Stomach smooth muscle (tissue), 2 donors: ENCODE measurements around the gene RIMBP3C.
"Not testable (repeated sequence)": the region's sequence is repeated elsewhere in the genome, so short reads cannot be mapped to it uniquely, and the experiment has no call there.

Experiments
- H3K27ac ChIP-seq: one replicate; pipeline ENCODE4 v1.7.0; 2013; ENCODE audit warnings: mild to moderate bottlenecking, low read length, inconsistent platforms
- H3K27me3 ChIP-seq, 2 donors: one replicate each; pipeline ENCODE4 v1.7.0; 2013; ENCODE audit warnings: low read length in 2 of 2; ENCODE audit not compliant: insufficient read depth in 2 of 2, control insufficient read depth in 1 of 2
- H3K36me3 ChIP-seq, 2 donors: one replicate each; pipeline ENCODE4 v1.7.0; 2013; ENCODE audit warnings: low read length in 2 of 2; ENCODE audit not compliant: control insufficient read depth in 2 of 2, insufficient read depth in 2 of 2
- H3K4me1 ChIP-seq: one replicate; pipeline ENCODE4 v1.7.0; 2013; ENCODE audit warnings: low read length; ENCODE audit not compliant: control insufficient read depth, insufficient read depth
- H3K4me3 ChIP-seq, 2 donors: one replicate each; pipeline ENCODE4 v1.7.0; 2013; ENCODE audit warnings: low read length in 2 of 2
- H3K9ac ChIP-seq, 2 donors: one replicate each; pipeline ENCODE4 v1.7.0; 2013; ENCODE audit warnings: low read length in 2 of 2, mild to moderate bottlenecking in 1 of 2
- H3K9me3 ChIP-seq, 2 donors: one replicate each; pipeline ENCODE4 v1.7.0; 2013; ENCODE audit warnings: low read length in 2 of 2; ENCODE audit not compliant: control insufficient read depth in 2 of 2
- donor health status: healthy.
- donor health status: Pancreatic carcinoma.

RIMBP3C gene

DNA sequence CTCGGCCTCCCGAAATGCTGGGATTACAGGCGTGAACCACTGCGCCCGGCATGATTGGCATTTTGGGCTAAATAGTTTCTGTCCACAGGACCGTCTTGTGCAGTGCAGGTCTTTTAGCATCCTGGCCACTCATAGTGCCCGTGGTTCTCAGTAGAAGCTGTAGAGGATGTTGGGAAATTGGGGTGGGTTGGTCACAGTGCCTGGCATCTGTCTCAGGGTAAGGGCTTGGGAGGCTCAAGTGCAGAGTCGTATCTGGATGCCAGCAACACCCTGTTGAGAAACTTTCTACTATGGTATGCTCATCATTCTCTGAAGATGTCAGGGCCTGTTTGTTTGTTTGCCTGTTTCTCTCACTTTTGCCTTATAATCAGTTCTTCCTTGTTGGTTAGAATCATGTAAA lies 38.1 kb upstream of the RIMBP3C start:
- no peaks in the 10 kb centered on the region for H3K9me3 ChIP-seq
- no peak overlapping the region for H3K4me3 ChIP-seq
- H3K36me3 ChIP-seq = peaks cover 16% of the 10 kb centered on the region in 2 donors
- no peak overlapping the region for H3K27ac ChIP-seq
- no peak overlapping the region for H3K9ac ChIP-seq
- H3K4me1 ChIP-seq = peaks cover 29% of the 10 kb centered on the region
- no peaks in the 10 kb centered on the region for H3K27me3 ChIP-seq

- Histone ChIP-seq H3K27ac (peak overlapping the region; percentile 24), H3K27me3 (no peaks in the 10 kb centered on the region), H3K4me3 (no peak overlapping the region), H3K9me3 (no peaks in the 10 kb centered on the region), H3K36me3 (peaks cover 2 to 4% of the 10 kb centered on the region in 2 donors), H3K4me1 (peaks cover 30% of the 10 kb centered on the region), H3K9ac (no peak overlapping the region)
These were observed 36.7 kb upstream of the RIMBP3C start for GRCh38 chr22:21587803-21588611.

- Histone ChIP-seq H3K9ac (no peak overlapping the region), H3K4me1 (peaks cover 17% of the 10 kb centered on the region), H3K27me3 (no peaks in the 10 kb centered on the region), H3K9me3 (no peaks in the 10 kb centered on the region), H3K27ac (no peak overlapping the region), H3K36me3 (peaks cover 0 to 2% of the 10 kb centered on the region in 2 donors), H3K4me3 (no peak overlapping the region)
These were observed 34.1 kb upstream of the RIMBP3C start for GRCh38 chr22:21585389-21585788.

- H3K4me1 ChIP-seq = peaks cover 20% of the 10 kb centered on the region
These were observed 31.8 kb upstream of the RIMBP3C start for GRCh38 chr22:21582801-21583740.

GRCh38 chr22:21581009-21581713 lies 29.9 kb upstream of the RIMBP3C start:
- H3K9me3 ChIP-seq, H3K36me3 ChIP-seq: not testable (repeated sequence)
- peaks cover 19% of the 10 kb centered on the region for H3K4me1 ChIP-seq

More at GRCh38 chr22:21582801-21583740, 31.8 kb upstream of the RIMBP3C start:
- no peaks in the 10 kb centered on the region for H3K9me3 ChIP-seq
- peaks cover 0 to 2% of the 10 kb centered on the region in 2 donors for H3K36me3 ChIP-seq
- H3K27me3 ChIP-seq = no peaks in the 10 kb centered on the region
- H3K4me3 ChIP-seq = no peak overlapping the region
- H3K9ac ChIP-seq = no peak overlapping the region
- no peak overlapping the region for H3K27ac ChIP-seq

DNA sequence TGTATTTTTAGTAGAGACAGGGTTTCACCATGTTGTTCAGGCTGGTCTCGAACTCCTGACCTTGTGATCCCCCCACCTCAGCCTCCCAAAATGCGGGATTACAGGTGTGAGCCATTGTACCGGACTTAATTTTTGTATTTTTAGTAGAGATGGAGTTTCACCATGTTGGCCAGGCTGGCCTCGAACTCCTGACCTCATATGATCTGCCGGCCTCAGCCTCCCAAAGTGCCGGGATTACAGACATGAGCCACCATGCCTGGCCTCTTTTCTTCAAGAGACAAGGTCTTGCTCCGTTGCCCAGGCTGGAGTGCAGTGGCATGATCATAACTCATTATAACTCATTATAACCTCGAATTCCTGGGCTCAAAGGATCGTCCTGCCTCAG lies 29.4 kb upstream of the RIMBP3C start:
- not testable (repeated sequence) for H3K9me3 ChIP-seq, H3K27ac ChIP-seq, H3K9ac ChIP-seq, H3K27me3 ChIP-seq, H3K36me3 ChIP-seq, H3K4me3 ChIP-seq
- peaks cover 19% of the 10 kb centered on the region for H3K4me1 ChIP-seq

More at GRCh38 chr22:21581009-21581713, 29.9 kb upstream of the RIMBP3C start:
- not testable (repeated sequence) for H3K4me3 ChIP-seq, H3K27me3 ChIP-seq, H3K9ac ChIP-seq, H3K27ac ChIP-seq

DNA sequence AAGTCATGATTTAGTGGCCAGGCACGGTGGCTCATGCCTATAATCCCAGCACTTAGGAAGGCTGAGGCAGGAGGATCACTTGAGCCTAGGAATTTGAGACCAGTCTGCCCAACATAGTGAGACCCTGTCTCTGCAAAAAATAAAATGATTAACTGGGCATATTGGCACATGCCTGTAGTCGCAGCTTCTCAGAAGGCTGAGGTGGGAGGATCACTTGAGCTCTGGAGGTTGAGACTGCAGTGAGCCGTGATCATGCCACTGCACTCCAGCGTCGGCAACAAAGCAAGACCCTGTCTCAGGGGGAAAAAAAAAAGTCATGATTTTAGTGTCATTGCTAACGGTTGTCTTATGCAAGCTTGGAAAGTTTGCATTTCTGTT lies 28.2 kb upstream of the RIMBP3C start:
- Histone ChIP-seq H3K4me1 (peaks cover 20% of the 10 kb centered on the region), H3K27ac (no peak overlapping the region)

DNA sequence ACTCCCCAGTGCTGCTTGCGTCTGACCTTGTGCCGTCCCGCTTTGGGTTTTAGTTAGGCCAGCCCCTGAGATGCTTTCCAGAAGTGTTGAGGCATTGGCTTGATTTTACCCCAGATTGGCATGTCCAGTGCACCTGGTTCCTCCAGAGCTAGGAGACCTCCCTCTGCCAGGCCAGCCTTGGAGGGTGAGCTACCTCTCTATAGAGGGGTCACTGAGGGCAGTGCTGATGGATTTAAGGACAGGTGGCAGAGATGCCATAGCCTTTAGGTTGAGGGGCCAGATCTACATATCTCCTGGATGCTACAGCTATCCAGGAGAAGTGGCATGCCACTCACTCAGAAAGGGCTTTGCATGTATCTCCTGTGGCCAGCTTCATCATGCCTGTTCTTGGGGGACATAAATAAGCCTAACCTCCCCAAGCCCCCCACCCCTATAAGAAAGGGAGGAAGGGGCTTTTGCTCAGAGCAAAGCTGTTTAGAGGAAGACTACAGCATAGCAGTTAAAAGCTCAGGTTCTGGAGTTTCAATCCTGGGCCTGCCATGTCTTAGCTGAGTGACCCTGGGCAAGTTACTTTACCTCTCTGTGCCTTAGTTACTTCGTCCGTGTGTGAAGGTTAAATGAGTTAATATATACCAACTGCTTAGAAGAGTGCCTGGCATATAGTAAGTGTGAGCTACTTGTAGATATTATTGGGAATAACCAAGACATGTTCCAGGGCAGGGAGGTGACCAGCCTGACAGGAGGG lies 22.7 kb upstream of the RIMBP3C start:
- H3K4me1 ChIP-seq = peaks cover 40% of the 10 kb centered on the region
- H3K27ac ChIP-seq = no peak overlapping the region
- no peak overlapping the region for H3K9ac ChIP-seq
- no peaks in the 10 kb centered on the region for H3K9me3 ChIP-seq
- no peak overlapping the region for H3K4me3 ChIP-seq
- no peaks in the 10 kb centered on the region for H3K36me3 ChIP-seq
- no peaks in the 10 kb centered on the region for H3K27me3 ChIP-seq

More for the DNA sequence above, 28.2 kb upstream of the RIMBP3C start:
- no peak overlapping the region for H3K9ac ChIP-seq
- H3K36me3 ChIP-seq = no peaks in the 10 kb centered on the region
- no peaks in the 10 kb centered on the region for H3K9me3 ChIP-seq
- no peaks in the 10 kb centered on the region for H3K27me3 ChIP-seq
- H3K4me3 ChIP-seq = no peak overlapping the region

GRCh38 chr22:21573293-21573734 lies 22.1 kb upstream of the RIMBP3C start:
- peaks cover 44% of the 10 kb centered on the region for H3K4me1 ChIP-seq
- H3K4me3 ChIP-seq = no peak overlapping the region
- no peaks in the 10 kb centered on the region for H3K36me3 ChIP-seq
- H3K9me3 ChIP-seq = no peaks in the 10 kb centered on the region
- H3K27me3 ChIP-seq = no peaks in the 10 kb centered on the region
- H3K27ac ChIP-seq = no peak overlapping the region
- no peak overlapping the region for H3K9ac ChIP-seq

- Histone ChIP-seq H3K4me1 (peaks cover 40% of the 10 kb centered on the region), H3K4me3 (no peak overlapping the region), H3K9ac (no peak overlapping the region), H3K9me3 (no peaks in the 10 kb centered on the region), H3K36me3 (no peaks in the 10 kb centered on the region), H3K27me3 (no peaks in the 10 kb centered on the region), H3K27ac (no peak overlapping the region)
These were observed 20.4 kb upstream of the RIMBP3C start for GRCh38 chr22:21571679-21572078.
